ENCODE data around the gene GLIPR2. TPM values are rescaled to one million over a fixed set of nuclear protein-coding genes. Genes with fewer than 3 reads are reported as not detected.
A peak's percentile ranks its signal among the peaks of the same experiment; 100 is the strongest.

GLIPR2 gene
- total and polyA plus RNA-seq, 4 experiments from 2014 or later: 17.0 to 213 (median 79.5) TPM

GRCh38 chr9:36110434-36110833, 26.1 kb upstream of the GLIPR2 start:
- Histone ChIP-seq H3K27ac (ENCODE audit: low read depth, low read length) (no peak overlapping the region), H3K9me3 (ENCODE audit: control insufficient read depth in 1 of 2, low read length in 2 of 2) (no peaks in the 10 kb centered on the region), H3K4me3 (ENCODE audit: low read length in 2 of 2) (no peak overlapping the region), H3K27me3 (ENCODE audit: insufficient read depth, low read length) (no peaks in the 10 kb centered on the region), H3K4me1 (ENCODE audit: insufficient read depth, low read length) (no peaks in the 10 kb centered on the region), H3K36me3 (ENCODE audit: insufficient read depth, low read length) (no peaks in the 10 kb centered on the region)
- Mint-ChIP-seq H3K9me3 (no peaks in the 10 kb centered on the region), H3K27me3 (no peaks in the 10 kb centered on the region), H3K27ac (no peak overlapping the region), H3K4me1 (peaks cover 0 to 2% (median 0%) of the 10 kb centered on the region in 4 donors), H3K36me3 (peaks cover 19 to 22% of the 10 kb centered on the region in 2 donors), H3K4me3 (no peak overlapping the region)
- CTCF ChIA-PET (ENCODE audit: partially characterized antibody): interaction anchor here (2.2 to 5.7 kb wide), 2 partner anchors 53 to 57 kb away, joined by 5 to 40 read pairs; no protein-coding TSS in a partner anchor
- intact Hi-C loops (cut with micrococcal nuclease): no loop called here
- POLR2A ChIA-PET (ENCODE audit: partially characterized antibody): no interaction called here
- no peak for DNase-seq

- Histone ChIP-seq H3K27ac (ENCODE audit: low read depth, low read length) (no peak overlapping the region), H3K4me3 (ENCODE audit: low read length in 2 of 2) (no peak overlapping the region), H3K9me3 (ENCODE audit: control insufficient read depth in 1 of 2, low read length in 2 of 2) (no peaks in the 10 kb centered on the region), H3K36me3 (ENCODE audit: insufficient read depth, low read length) (no peaks in the 10 kb centered on the region), H3K27me3 (ENCODE audit: insufficient read depth, low read length) (no peaks in the 10 kb centered on the region), H3K4me1 (ENCODE audit: insufficient read depth, low read length) (no peaks in the 10 kb centered on the region)
- ChIA-PET POLR2A (ENCODE audit: partially characterized antibody) (no interaction called here), CTCF (ENCODE audit: partially characterized antibody) (interaction anchor here (1.0 to 8.0 kb wide), 3 partner anchors 9 to 55 kb away, joined by 3 to 65 read pairs (median 40); no protein-coding TSS in a partner anchor)
- peaks cover 0 to 2% (median 0%) of the 10 kb centered on the region in 4 donors for H3K4me1 Mint-ChIP-seq
- H3K27ac Mint-ChIP-seq: peak overlapping the region in 1 of 7 donors; percentile 66
- no peaks in the 10 kb centered on the region for H3K27me3 Mint-ChIP-seq
- no peak for DNase-seq
- H3K36me3 Mint-ChIP-seq: peaks cover 22 to 28% of the 10 kb centered on the region in 2 donors
- intact Hi-C loops (cut with micrococcal nuclease): no loop called here
- no peaks in the 10 kb centered on the region for H3K9me3 Mint-ChIP-seq
- H3K4me3 Mint-ChIP-seq: no peak overlapping the region
Measured at GRCh38 chr9:36112516-36112915, 24.0 kb upstream of the GLIPR2 start.

DNA sequence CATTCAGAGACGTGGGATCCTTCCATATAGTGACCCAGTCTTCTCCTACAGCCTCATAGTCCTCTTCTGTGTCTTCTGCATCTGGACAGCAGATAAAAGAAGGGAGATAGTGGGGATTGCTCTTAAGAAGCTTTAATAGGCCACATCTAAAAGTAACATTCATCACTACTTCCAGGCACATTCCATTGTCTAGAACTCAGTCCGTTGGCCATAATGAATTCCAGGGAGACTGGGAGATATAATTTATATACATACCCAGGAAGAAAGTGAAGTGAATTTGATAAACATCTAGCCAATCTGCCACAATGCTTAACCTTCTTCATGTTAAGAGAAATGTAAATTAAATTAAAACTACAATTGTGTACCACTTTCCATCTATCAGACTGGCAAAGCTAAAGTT, 22.5 kb upstream of the GLIPR2 start:
- intact Hi-C loops (cut with micrococcal nuclease): no loop called here
- H3K4me1 ChIP-seq (ENCODE audit: insufficient read depth, low read length): no peaks in the 10 kb centered on the region
- Mint-ChIP-seq H3K4me3 (no peak overlapping the region), H3K4me1 (peaks cover 0 to 2% (median 0%) of the 10 kb centered on the region in 4 donors), H3K9me3 (no peaks in the 10 kb centered on the region), H3K27me3 (no peaks in the 10 kb centered on the region), H3K27ac (no peak overlapping the region), H3K36me3 (peaks cover 20 to 21% of the 10 kb centered on the region in 2 donors)
- no peaks in the 10 kb centered on the region for H3K9me3 ChIP-seq (ENCODE audit: control insufficient read depth in 1 of 2, low read length in 2 of 2)
- H3K27ac ChIP-seq (ENCODE audit: low read depth, low read length): no peak overlapping the region
- POLR2A ChIA-PET (ENCODE audit: partially characterized antibody): no interaction called here
- H3K36me3 ChIP-seq (ENCODE audit: insufficient read depth, low read length): no peaks in the 10 kb centered on the region
- DNase-seq: no peak
- CTCF ChIA-PET (ENCODE audit: partially characterized antibody): interaction anchor here (1.1 to 8.0 kb wide), 4 partner anchors 10 to 52 kb away, joined by 3 to 65 read pairs (median 7); no protein-coding TSS in a partner anchor
- no peaks in the 10 kb centered on the region for H3K27me3 ChIP-seq (ENCODE audit: insufficient read depth, low read length)
- H3K4me3 ChIP-seq (ENCODE audit: low read length in 2 of 2): no peak overlapping the region

GRCh38 chr9:36116593-36116992, 19.9 kb upstream of the GLIPR2 start:
- Mint-ChIP-seq H3K4me1 (peaks cover 0 to 2% (median 0%) of the 10 kb centered on the region in 4 donors), H3K4me3 (no peak overlapping the region), H3K27me3 (no peaks in the 10 kb centered on the region), H3K36me3 (peaks cover 13 to 20% of the 10 kb centered on the region in 2 donors), H3K9me3 (no peaks in the 10 kb centered on the region), H3K27ac (peak overlapping the region in 2 of 7 donors; percentile 16 to 88)
- POLR2A ChIA-PET (ENCODE audit: partially characterized antibody): interaction anchor here (1.3 to 2.0 kb wide), 2 partner anchors 11 kb away, joined by 3 to 4 read pairs; no protein-coding TSS in a partner anchor
- Histone ChIP-seq H3K4me1 (ENCODE audit: insufficient read depth, low read length) (no peaks in the 10 kb centered on the region), H3K9me3 (ENCODE audit: control insufficient read depth in 1 of 2, low read length in 2 of 2) (no peaks in the 10 kb centered on the region), H3K36me3 (ENCODE audit: insufficient read depth, low read length) (no peaks in the 10 kb centered on the region), H3K4me3 (ENCODE audit: low read length in 2 of 2) (no peak overlapping the region), H3K27ac (ENCODE audit: low read depth, low read length) (no peak overlapping the region), H3K27me3 (ENCODE audit: insufficient read depth, low read length) (no peaks in the 10 kb centered on the region)
- CTCF ChIA-PET (ENCODE audit: partially characterized antibody): interaction anchor here (0.9 to 8.0 kb wide), 4 partner anchors 8 to 50 kb away, joined by 3 to 65 read pairs (median 6); no protein-coding TSS in a partner anchor
- intact Hi-C loops (cut with micrococcal nuclease): no loop called here
- DNase-seq: no peak

DNA sequence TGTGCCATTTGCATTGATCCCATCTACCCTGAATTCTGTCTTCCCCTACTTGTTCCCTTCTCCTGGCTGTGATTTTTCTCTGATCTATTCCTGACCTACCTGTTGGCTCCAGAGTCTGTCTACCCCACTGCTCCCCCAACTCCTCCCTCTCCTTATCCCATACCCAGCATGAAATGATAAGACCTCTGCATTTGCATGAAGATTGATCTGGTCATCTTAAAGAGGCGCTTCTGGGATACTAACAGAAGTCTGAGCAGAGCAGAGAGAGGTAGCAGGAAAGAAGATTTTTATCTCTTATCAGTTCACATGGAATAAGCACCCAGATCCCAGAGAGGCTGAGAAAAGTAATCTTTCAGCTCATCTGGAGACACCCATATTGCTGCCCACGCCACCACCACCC, 18.3 kb upstream of the GLIPR2 start:
- Histone ChIP-seq H3K4me1 (ENCODE audit: insufficient read depth, low read length) (no peaks in the 10 kb centered on the region), H3K9me3 (ENCODE audit: control insufficient read depth in 1 of 2, low read length in 2 of 2) (no peaks in the 10 kb centered on the region), H3K4me3 (ENCODE audit: low read length in 2 of 2) (no peak overlapping the region), H3K27ac (ENCODE audit: low read depth, low read length) (no peak overlapping the region), H3K36me3 (ENCODE audit: insufficient read depth, low read length) (peaks cover 4% of the 10 kb centered on the region), H3K27me3 (ENCODE audit: insufficient read depth, low read length) (no peaks in the 10 kb centered on the region)
- peak overlapping the region in 2 of 7 donors; percentile 30 to 43 for H3K27ac Mint-ChIP-seq
- POLR2A ChIA-PET (ENCODE audit: partially characterized antibody): interaction anchor here (1.3 to 1.5 kb wide), 2 partner anchors 21 to 37 kb away, joined by 3 to 4 read pairs; no protein-coding TSS in a partner anchor
- no peaks in the 10 kb centered on the region for H3K27me3 Mint-ChIP-seq
- intact Hi-C loops (cut with micrococcal nuclease): no loop called here
- no peak for DNase-seq
- peaks cover 0 to 2% (median 0%) of the 10 kb centered on the region in 4 donors for H3K4me1 Mint-ChIP-seq
- H3K9me3 Mint-ChIP-seq: no peaks in the 10 kb centered on the region
- peaks cover 22 to 26% of the 10 kb centered on the region in 2 donors for H3K36me3 Mint-ChIP-seq
- no peak overlapping the region for H3K4me3 Mint-ChIP-seq
- CTCF ChIA-PET (ENCODE audit: partially characterized antibody): interaction anchor here (0.7 to 8.0 kb wide), 2 partner anchors 15 to 49 kb away, joined by 3 to 65 read pairs; no protein-coding TSS in a partner anchor

GRCh38 chr9:36118706-36119105, 17.8 kb upstream of the GLIPR2 start:
- ChIA-PET CTCF (ENCODE audit: partially characterized antibody) (interaction anchor here (1.3 to 8.0 kb wide), 2 partner anchors 15 to 47 kb away, joined by 3 to 65 read pairs; no protein-coding TSS in a partner anchor), POLR2A (ENCODE audit: partially characterized antibody) (interaction anchor here (1.3 kb wide), 1 partner anchor 21 kb away, joined by 3 read pairs; no protein-coding TSS in a partner anchor)
- Mint-ChIP-seq H3K27ac (peak overlapping the region in 1 of 7 donors; percentile 51), H3K4me3 (no peak overlapping the region), H3K4me1 (peaks cover 0 to 2% (median 0%) of the 10 kb centered on the region in 4 donors), H3K36me3 (peaks cover 22 to 26% of the 10 kb centered on the region in 2 donors), H3K27me3 (no peaks in the 10 kb centered on the region), H3K9me3 (no peaks in the 10 kb centered on the region)
- DNase-seq: no peak
- H3K9me3 ChIP-seq (ENCODE audit: control insufficient read depth in 1 of 2, low read length in 2 of 2): no peaks in the 10 kb centered on the region
- H3K36me3 ChIP-seq (ENCODE audit: insufficient read depth, low read length): peaks cover 4% of the 10 kb centered on the region
- no peak overlapping the region for H3K4me3 ChIP-seq (ENCODE audit: low read length in 2 of 2)
- intact Hi-C loops (cut with micrococcal nuclease): no loop called here
- H3K27me3 ChIP-seq (ENCODE audit: insufficient read depth, low read length): no peaks in the 10 kb centered on the region
- no peaks in the 10 kb centered on the region for H3K4me1 ChIP-seq (ENCODE audit: insufficient read depth, low read length)
- H3K27ac ChIP-seq (ENCODE audit: low read depth, low read length): no peak overlapping the region

DNA sequence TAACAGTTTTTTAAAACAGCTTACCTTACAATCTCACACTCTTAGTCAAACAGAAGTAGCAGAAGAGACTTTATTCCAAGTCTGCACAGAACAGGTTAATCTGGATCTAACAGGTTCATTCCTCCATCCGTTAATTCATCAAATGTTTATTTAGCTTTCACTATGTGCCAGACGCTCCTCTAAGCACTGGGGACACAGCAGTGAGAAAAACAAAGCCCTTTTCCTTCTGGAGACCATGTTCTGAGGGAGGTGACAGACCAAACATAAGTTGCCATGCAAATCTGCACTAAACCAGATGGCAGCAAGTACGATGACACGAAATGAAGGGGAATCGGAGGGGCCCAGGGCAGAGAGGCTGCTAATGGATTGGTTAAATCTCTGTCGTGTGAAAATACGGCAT, 17.1 kb upstream of the GLIPR2 start:
- no peaks in the 10 kb centered on the region for H3K4me1 ChIP-seq (ENCODE audit: insufficient read depth, low read length)
- CTCF ChIA-PET (ENCODE audit: partially characterized antibody): interaction anchor here (1.3 to 8.0 kb wide), 2 partner anchors 16 to 47 kb away, joined by 3 to 65 read pairs; no protein-coding TSS in a partner anchor
- intact Hi-C loops (cut with micrococcal nuclease): no loop called here
- no peak overlapping the region for H3K27ac ChIP-seq (ENCODE audit: low read depth, low read length)
- no peak for DNase-seq
- peaks cover 0 to 2% (median 0%) of the 10 kb centered on the region in 4 donors for H3K4me1 Mint-ChIP-seq
- H3K9me3 ChIP-seq (ENCODE audit: control insufficient read depth in 1 of 2, low read length in 2 of 2): no peaks in the 10 kb centered on the region
- H3K4me3 ChIP-seq (ENCODE audit: low read length in 2 of 2): no peak overlapping the region
- H3K9me3 Mint-ChIP-seq: no peaks in the 10 kb centered on the region
- H3K36me3 ChIP-seq (ENCODE audit: insufficient read depth, low read length): peaks cover 4% of the 10 kb centered on the region
- POLR2A ChIA-PET (ENCODE audit: partially characterized antibody): no interaction called here
- no peaks in the 10 kb centered on the region for H3K27me3 ChIP-seq (ENCODE audit: insufficient read depth, low read length)
- H3K4me3 Mint-ChIP-seq: no peak overlapping the region
- H3K27me3 Mint-ChIP-seq: no peaks in the 10 kb centered on the region
- no peak overlapping the region for H3K27ac Mint-ChIP-seq
- H3K36me3 Mint-ChIP-seq: peaks cover 22 to 26% of the 10 kb centered on the region in 2 donors

Measured in CD4-positive, alpha-beta memory T cell (primary cell).